Stimulated activated CD8-positive, alpha-beta memory T cell treated with anti-CD3 and anti-CD28 coated beads, Interleukin-7, amount 100 ng/mL, for 1 hour (primary cell): ENCODE data around the gene HBD.
"Not testable (repeated sequence)": the region's sequence is repeated elsewhere in the genome, so short reads cannot be mapped to it uniquely, and the experiment has no call there.

Source experiments
- DNase-seq, 2 donors: peaks; one replicate each; pipeline ENCODE4 v3.0.0-alpha.2; 2020; ENCODE audit warnings: low read depth in 2 of 2

The HBD gene

GRCh38 chr11:5234381-5234834 is at the start of gene HBD:
Gene HBD (minus strand): TSS chr11:5234483. CDS start chr11:5234433, 50 bp downstream.
- DNase-seq = no peak

GRCh38 chr11:5283882-5284281 is 49.6 kb upstream of the HBD start:
- DNase-seq = no peak

- no peak for DNase-seq
These were observed 48.8 kb upstream of the HBD start for GRCh38 chr11:5283086-5283485.

GRCh38 chr11:5282628-5283027 is 48.3 kb upstream of the HBD start:
- no peak for DNase-seq

- no peak for DNase-seq
These were observed 47.3 kb upstream of the HBD start for GRCh38 chr11:5281596-5281995.

- no peak for DNase-seq
These were observed 46.4 kb upstream of the HBD start for GRCh38 chr11:5280582-5281102.

GRCh38 chr11:5279471-5280090 is 45.3 kb upstream of the HBD start:
- no peak for DNase-seq

GRCh38 chr11:5277807-5278382 is 43.6 kb upstream of the HBD start:
- no peak for DNase-seq

- DNase-seq = no peak
These were observed 42.4 kb upstream of the HBD start for GRCh38 chr11:5276697-5277096.

- DNase-seq = no peak
These were observed 41.3 kb upstream of the HBD start for GRCh38 chr11:5275369-5276110.

- DNase-seq = no peak
These were observed 40.1 kb upstream of the HBD start for GRCh38 chr11:5274395-5274794.

- no peak for DNase-seq
These were observed 38.2 kb upstream of the HBD start for GRCh38 chr11:5272395-5273017.

GRCh38 chr11:5269715-5270147 is 35.4 kb upstream of the HBD start, which contains the start of gene HBE1:
Gene HBE1 (minus strand): TSS chr11:5269945. CDS start chr11:5269890, 55 bp downstream.
- DNase-seq = no peak

- no peak for DNase-seq
These were observed 32.8 kb upstream of the HBD start for GRCh38 chr11:5267033-5267563.

GRCh38 chr11:5266609-5267008 is 32.3 kb upstream of the HBD start:
- no peak for DNase-seq

GRCh38 chr11:5265832-5266231 is 31.5 kb upstream of the HBD start:
- no peak for DNase-seq

GRCh38 chr11:5258543-5259262 is 24.4 kb upstream of the HBD start:
- DNase-seq = no peak

- no peak for DNase-seq
These were observed 23.0 kb upstream of the HBD start for GRCh38 chr11:5257296-5257695.

GRCh38 chr11:5254646-5255413 is 20.5 kb upstream of the HBD start, which contains the start of gene HBG2:
Gene HBG2 (minus strand): TSS chr11:5254781. CDS start chr11:5254728, 53 bp downstream.
- not testable (repeated sequence) for DNase-seq

- not testable (repeated sequence) for DNase-seq
These were observed 19.7 kb upstream of the HBD start for GRCh38 chr11:5254023-5254422.
